A673 (cell line): ENCODE data around the gene GDPD3. TPM values are rescaled to one million over a fixed set of nuclear protein-coding genes. Genes with fewer than 3 reads are reported as not detected.
A peak's percentile ranks its signal among the peaks of the same experiment; 100 is the strongest.

Experiments used
- BruUV-seq: library from RNA; stranded (reverse); fragments of 400-500 nt; replicated peaks from 2 replicates; lab custom pipeline; 2021; lab: Mats Ljungman, UMichigan
- CTCF ChIA-PET: fragments of 300-600 bp; sonication (Branson Sonifier 250); formaldehyde crosslinking; loops from one replicate; lab custom pipeline; 2022; ENCODE audit warnings: antibody characterized with exemption; lab: Charles Lee
- POLR2A ChIA-PET: fragments of 300-600 bp; sonication (Branson Sonifier 250); formaldehyde crosslinking; loops from one replicate; lab custom pipeline; 2022; ENCODE audit warnings: antibody characterized with exemption; ENCODE audit not compliant: low non-redundant PET; lab: Charles Lee
- DNase-seq: peaks from one replicate; pipeline ENCODE4 v3.0.0-alpha.2; 2015; ENCODE audit warnings: low spot score
- H3K27ac ChIP-seq: fragments of 200-600 bp; sonication (generic); 2 replicates; pipeline ENCODE4 v1.5.1; 2016; ENCODE audit warnings: mixed run types, low read depth, mild to moderate bottlenecking, mixed read lengths, antibody characterized with exemption, low read length; ENCODE audit not compliant: poor library complexity, severe bottlenecking
- H3K27me3 ChIP-seq: fragments of 200-600 bp; sonication (generic); replicated peaks from 2 replicates; pipeline ENCODE4 v1.6.1; 2017; ENCODE audit warnings: mixed run types, low read depth, mild to moderate bottlenecking, mixed read lengths, antibody characterized with exemption, low read length; ENCODE audit not compliant: insufficient read depth, poor library complexity
- H3K36me3 ChIP-seq: fragments of 200-600 bp; sonication (generic); 2 replicates; pipeline ENCODE4 v1.6.1; 2016; ENCODE audit warnings: mixed run types, mild to moderate bottlenecking, mixed read lengths, antibody characterized with exemption, low read length; ENCODE audit not compliant: insufficient read depth, poor library complexity, severe bottlenecking
- H3K4me1 ChIP-seq: fragments of 200-600 bp; sonication (generic); 2 replicates; pipeline ENCODE4 v1.6.1; 2017; ENCODE audit warnings: mixed run types, mild to moderate bottlenecking, mixed read lengths, antibody characterized with exemption, low read length; ENCODE audit not compliant: insufficient read depth, poor library complexity, severe bottlenecking
- H3K4me3 ChIP-seq: fragments of 200-600 bp; sonication (generic); 2 replicates; pipeline ENCODE4 v1.5.1; 2016; ENCODE audit warnings: low read depth, mixed run types, mild to moderate bottlenecking, mixed read lengths, low read length; ENCODE audit not compliant: poor library complexity, severe bottlenecking
- H3K9me3 ChIP-seq: fragments of 200-600 bp; sonication (generic); 2 replicates; pipeline ENCODE4 v1.6.1; 2016; ENCODE audit warnings: mixed run types, low read depth, mild to moderate bottlenecking, mixed read lengths, antibody characterized with exemption, low read length; ENCODE audit not compliant: poor library complexity, severe bottlenecking
- EZH2 ChIP-seq: fragments of 200-600 bp; sonication (generic); IDR thresholded peaks from 2 replicates; pipeline ENCODE4 v1.6.1; 2017; ENCODE audit warnings: borderline replicate concordance, low read depth, mild to moderate bottlenecking, mixed read lengths, antibody characterized with exemption, low read length; ENCODE audit not compliant: poor library complexity, severe bottlenecking
- intact Hi-C: fragments of 100-400 bp; cut with micrococcal nuclease; formaldehyde crosslinking; loops from one replicate; pipeline ENCODE4 v1.10.0; 2022; ENCODE audit not compliant: unreplicated experiment
- total RNA-seq: library from RNA; stranded (reverse); gene quantifications from 2 replicates; pipeline ENCODE4 v1.2.3, GENCODE V29; 2021
- TF ChIP-seq, protein P1 (sequence below): fragments of 300-800, 200-600 bp; sonication (generic); conservative IDR thresholded peaks from 2 replicates; pipeline ENCODE4 v1.5.1; 2017; ENCODE audit warnings: low read depth, mild to moderate bottlenecking, antibody characterized with exemption, low read length, moderate library complexity, mixed read lengths

The GDPD3 gene
- total RNA-seq, 1 experiment from 2014 or later: 2.5 TPM

DNA sequence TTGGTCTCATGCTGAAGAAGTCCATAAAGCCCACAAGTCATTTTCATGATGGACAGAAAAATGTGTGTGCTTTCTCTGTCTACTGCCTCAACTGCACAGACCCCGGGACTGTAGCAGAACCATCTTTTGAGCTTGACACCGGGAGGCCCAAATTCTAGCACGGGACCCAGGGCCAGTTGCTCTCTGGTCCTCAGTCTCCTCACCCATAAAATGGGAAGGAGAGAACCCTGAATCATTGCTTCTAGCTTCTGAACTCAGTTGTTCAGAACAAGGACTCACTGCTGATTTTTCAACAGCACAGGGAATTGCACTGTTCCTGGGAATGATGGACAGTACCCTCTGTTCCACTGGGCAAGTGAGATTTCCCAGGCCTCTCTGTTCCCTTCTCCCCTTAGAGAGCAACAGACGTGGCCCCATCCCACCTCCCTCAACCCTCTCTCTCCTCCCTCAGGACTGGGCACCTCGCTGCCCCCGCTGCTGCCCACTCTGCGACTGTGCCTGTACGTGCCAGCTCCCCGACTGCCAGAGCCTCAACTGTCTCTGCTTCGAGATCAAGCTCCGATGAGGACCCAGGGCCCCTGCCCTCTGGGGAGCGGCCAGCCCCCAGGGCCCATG lies 50.0 kb downstream of the GDPD3 start:
- no peak for DNase-seq

DNA sequence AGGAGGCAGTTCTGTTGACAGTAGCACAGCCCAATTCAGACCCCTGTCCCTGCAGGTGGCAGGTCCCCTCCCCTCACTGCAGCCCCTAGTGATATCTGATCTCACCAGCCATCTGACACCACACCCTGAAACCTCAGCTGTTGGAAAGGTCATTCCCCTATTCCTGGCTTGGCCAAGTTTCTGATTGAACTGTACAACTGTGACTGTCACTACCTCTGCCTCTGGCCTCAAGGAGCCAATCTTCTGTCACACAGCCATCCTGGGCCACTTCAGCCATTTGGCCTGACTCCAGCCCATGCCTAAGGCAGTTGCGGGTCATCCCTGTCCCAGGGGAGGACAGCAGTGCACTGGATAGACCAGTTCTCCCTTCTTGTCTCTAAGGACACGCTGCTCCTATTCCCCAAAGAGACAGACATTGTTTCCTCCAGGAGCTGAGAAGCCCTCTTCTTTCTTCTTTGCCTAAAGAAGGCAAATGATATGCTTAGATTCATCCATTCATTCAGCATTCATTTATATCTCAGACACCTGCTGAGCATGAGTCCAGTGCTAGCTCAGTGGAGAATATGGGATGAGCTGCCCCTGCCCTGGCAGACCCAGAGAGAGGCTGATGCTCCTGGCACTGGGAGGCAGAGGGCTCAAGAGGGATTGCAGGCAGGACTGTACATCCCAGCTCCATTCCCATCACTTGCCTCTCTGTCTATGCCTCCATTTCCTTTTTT lies 52.3 kb downstream of the GDPD3 start:
- DNase-seq: no peak
- ChIA-PET POLR2A (interaction anchor here (0.7 kb wide), 1 partner anchor 28 kb away, joined by 9 read pairs; no protein-coding TSS in a partner anchor), CTCF (interaction anchor here (0.6 kb wide), 2 partner anchors 16 to 18 kb away, joined by 4 to 5 read pairs; no protein-coding TSS in a partner anchor)
- Histone ChIP-seq H3K4me3 (no peak overlapping the region), H3K36me3 (peaks cover 18% of the 10 kb centered on the region), H3K9me3 (no peaks in the 10 kb centered on the region), H3K4me1 (peaks cover 20% of the 10 kb centered on the region), H3K27me3 (no peaks in the 10 kb centered on the region), H3K27ac (peak overlapping the region; percentile 17)
- no TSS peak for BruUV-seq
- intact Hi-C loops: loop anchor here (10.0 kb wide), 1 partner anchor 634 kb away; the partner anchor contains the start of gene SRCAP
- no peak for TF ChIP-seq EZH2
- TF ChIP-seq, protein P1, sequence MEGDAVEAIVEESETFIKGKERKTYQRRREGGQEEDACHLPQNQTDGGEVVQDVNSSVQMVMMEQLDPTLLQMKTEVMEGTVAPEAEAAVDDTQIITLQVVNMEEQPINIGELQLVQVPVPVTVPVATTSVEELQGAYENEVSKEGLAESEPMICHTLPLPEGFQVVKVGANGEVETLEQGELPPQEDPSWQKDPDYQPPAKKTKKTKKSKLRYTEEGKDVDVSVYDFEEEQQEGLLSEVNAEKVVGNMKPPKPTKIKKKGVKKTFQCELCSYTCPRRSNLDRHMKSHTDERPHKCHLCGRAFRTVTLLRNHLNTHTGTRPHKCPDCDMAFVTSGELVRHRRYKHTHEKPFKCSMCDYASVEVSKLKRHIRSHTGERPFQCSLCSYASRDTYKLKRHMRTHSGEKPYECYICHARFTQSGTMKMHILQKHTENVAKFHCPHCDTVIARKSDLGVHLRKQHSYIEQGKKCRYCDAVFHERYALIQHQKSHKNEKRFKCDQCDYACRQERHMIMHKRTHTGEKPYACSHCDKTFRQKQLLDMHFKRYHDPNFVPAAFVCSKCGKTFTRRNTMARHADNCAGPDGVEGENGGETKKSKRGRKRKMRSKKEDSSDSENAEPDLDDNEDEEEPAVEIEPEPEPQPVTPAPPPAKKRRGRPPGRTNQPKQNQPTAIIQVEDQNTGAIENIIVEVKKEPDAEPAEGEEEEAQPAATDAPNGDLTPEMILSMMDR: no peak

More for the DNA sequence above, 50.0 kb downstream of the GDPD3 start:
- intact Hi-C loops: loop anchor here (10.0 kb wide), 1 partner anchor 631 kb away; the partner anchor contains the start of gene SRCAP
- no peaks in the 10 kb centered on the region for H3K9me3 ChIP-seq
- TF ChIP-seq, protein P1: no peak
- TF ChIP-seq EZH2: no peak
- no peaks in the 10 kb centered on the region for H3K27me3 ChIP-seq
- H3K36me3 ChIP-seq: peaks cover 35% of the 10 kb centered on the region
- BruUV-seq: no TSS peak
- peak overlapping the region; percentile 97 for H3K27ac ChIP-seq
- H3K4me1 ChIP-seq: peaks cover 34% of the 10 kb centered on the region
- peak overlapping the region; percentile 85 for H3K4me3 ChIP-seq
- ChIA-PET CTCF (no interaction called here), POLR2A (no interaction called here)

DNA sequence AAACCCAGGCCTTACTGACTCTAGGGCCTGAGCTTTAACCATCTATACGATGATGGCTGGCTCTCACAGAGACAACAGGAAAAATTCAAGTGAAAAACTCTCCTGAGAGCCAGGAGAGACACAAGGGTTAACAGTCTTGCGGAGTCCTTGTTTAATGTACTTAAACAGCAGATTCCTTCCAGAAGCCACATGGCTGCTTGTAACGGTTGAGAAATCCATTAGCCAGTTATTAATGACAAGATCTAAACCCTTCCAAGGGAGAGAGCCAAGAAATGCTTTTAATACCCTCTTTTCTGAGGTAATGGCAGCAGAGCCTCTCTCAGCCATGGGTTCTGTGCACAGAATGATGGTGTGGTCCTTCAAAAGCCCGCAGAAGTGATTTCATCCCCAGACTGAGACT lies 53.0 kb downstream of the GDPD3 start:
- BruUV-seq: no TSS peak
- POLR2A ChIA-PET: no interaction called here
- no peak for TF ChIP-seq EZH2
- TF ChIP-seq, protein P1: no peak
- Histone ChIP-seq H3K27me3 (no peaks in the 10 kb centered on the region), H3K4me1 (peaks cover 20% of the 10 kb centered on the region), H3K27ac (peak overlapping the region; percentile 17), H3K36me3 (peaks cover 24% of the 10 kb centered on the region), H3K4me3 (no peak overlapping the region), H3K9me3 (no peaks in the 10 kb centered on the region)
- CTCF ChIA-PET: no interaction called here
- intact Hi-C loops: loop anchor here (10.0 kb wide), 1 partner anchor 634 kb away; the partner anchor contains the start of gene SRCAP
- DNase-seq: no peak
